Right lobe of liver (tissue), 6 donors: ENCODE results near the gene DSTYK. TPM values are rescaled to one million over a fixed set of nuclear protein-coding genes. Genes with fewer than 3 reads are reported as not detected.

Source experiments
- ATAC-seq, 4 donors: fragments of 200-7000 bp; cut with Tn5 transposase; one replicate each; pipeline ENCODE4 v1.9.1; 2020; ENCODE audit warnings: mild to moderate bottlenecking in 4 of 4, moderate library complexity in 4 of 4
- DNase-seq, 3 donors: peaks; one replicate each; pipeline ENCODE4 v3.0.0-alpha.2; 2020
- H3K27ac ChIP-seq, 3 donors: fragments of 200-600 bp; one replicate each; pipeline ENCODE4 v1.8.0; 2022
- H3K27me3 ChIP-seq, 2 donors: fragments of 200-600 bp; one replicate each; pipeline ENCODE4 v1.8.0; 2022
- H3K36me3 ChIP-seq, 4 donors: fragments of 200-600 bp; sonication (generic) in 1 of 4; one replicate each; pipeline versions ENCODE4 v1.5.1 to v1.8.0; 2017 to 2022; ENCODE audit warnings: control low read depth in 1 of 4
- H3K4me1 ChIP-seq, 4 donors: fragments of 200-600 bp; sonication (generic) in 1 of 4; one replicate each; pipeline versions ENCODE4 v1.5.1 to v1.8.0; 2017 to 2022; ENCODE audit warnings: control low read depth in 1 of 4
- H3K4me3 ChIP-seq, 3 donors: fragments of 200-600 bp; one replicate each; pipeline ENCODE4 v1.8.0; 2022
- H3K9me3 ChIP-seq, 4 donors: fragments of 200-600 bp; sonication (generic) in 1 of 4; one replicate each; pipeline versions ENCODE4 v1.5.1 to v1.8.0; 2017 to 2022; ENCODE audit warnings: control low read depth in 1 of 4
- CTCF ChIP-seq, 4 donors: fragments of 200-600 bp in 3 of 4; fragments of 450-650 bp in 1 of 4; IDR thresholded peaks; one replicate each; pipeline versions ENCODE4 v1.5.1 to v1.8.0; 2016 to 2022; ENCODE audit warnings: antibody characterized with exemption in 4 of 4, mild to moderate bottlenecking in 2 of 4
- POLR2A ChIP-seq: fragments of 450-650 bp; IDR thresholded peaks from one replicate; pipeline ENCODE4 v1.6.1; 2017; ENCODE audit warnings: antibody characterized with exemption, mild to moderate bottlenecking
- WGBS: methylation state at CpG from one replicate; pipeline ENCODE4 v1.1.6; 2018; ENCODE audit warnings: low coverage, low lambda C conversion rate; ENCODE audit not compliant: insufficient coverage; ENCODE audit errors: missing lambda C conversion rate; 5-methylcytosine and 5-hydroxymethylcytosine counted together
- intact Hi-C, 2 donors: fragments of 100-400 bp; cut with DNase I; formaldehyde crosslinking; loops; one replicate each; pipeline versions ENCODE4 v1.11.2 to v1.14.1; 2022
- long read RNA-seq: library from polyadenylated mRNA; unstranded; transcript quantifications from one replicate; pipeline ENCODE4 v2.0.0, GENCODE V29; 2019
- total RNA-seq, 6 experiments: library from RNA; depleted of rRNA in 2 of 6; stranded (reverse); fragments of >200 nt in 2 of 6; fragmentation: NEBNext Ultra II Directional in 3 of 6; extraction: Animal tissue kit (Norgen Biotek cat#: 25700) in 3 of 6; gene quantifications; one replicate each; pipeline versions ENCODE4 v1.1.0 to v1.2.4, GENCODE V29; 2016 to 2023
- donor health status: DM: no; HTN: yes; CAD: no.
- donor health status: DM: no; HTN: no; CAD: no.
- donor health status: DM: no; HTN: no; CAD: no.
- donor health status: DM: no; HTN: yes; CAD: no.
- donor health status: DM: no; HTN: yes; CAD: no.

The DSTYK gene
- 1 to 10 TPM; 2.5 to 2.9 (median 2.6) TPM for total RNA-seq
- long read RNA-seq, result 0 reads

- intact Hi-C loops, result no loop called here
- H3K4me3 ChIP-seq, result peak within 1 kb of the TSS; percentile 79 to 95 (median 94)
- peaks cover 0 to 10% (median 0%) of the 10 kb centered on the region in 4 donors for H3K4me1 ChIP-seq
- no peaks in the 10 kb centered on the region for H3K27me3 ChIP-seq
- DNase-seq (peak; percentile 95), ATAC-seq (peak; percentile 95 to 98 (median 96))
- TF ChIP-seq CTCF (IDR thresholded peaks at IDR 0.05), result no peak
- TF ChIP-seq POLR2A, result peak; percentile 87
- under 1% methylated on average over 18 of the region's 67 CpGs for WGBS
- peak within 1 kb of the TSS; percentile 90 to 92 (median 91) for H3K27ac ChIP-seq
- no peaks in the 10 kb centered on the region for H3K36me3 ChIP-seq
- no peaks in the 10 kb centered on the region for H3K9me3 ChIP-seq
Observed at GRCh38 chr1:205211169-205211838, at the start of gene DSTYK. Gene DSTYK, minus strand, starts transcription at chr1:205211702. Its CDS starts 167 bp downstream, at chr1:205211535.

- Histone ChIP-seq H3K36me3 (no peaks in the 10 kb centered on the region), H3K27me3 (no peaks in the 10 kb centered on the region), H3K9me3 (no peaks in the 10 kb centered on the region), H3K27ac (no peak overlapping the region), H3K4me1 (no peaks in the 10 kb centered on the region), H3K4me3 (no peak overlapping the region)
- intact Hi-C loops, result loop anchor here (5.0 to 10.0 kb wide), 3 partner anchors 185 to 283 kb away; no protein-coding TSS in a partner anchor
- ATAC-seq (no peak), DNase-seq (no peak)
- TF ChIP-seq POLR2A, result no peak
- no peak for TF ChIP-seq CTCF (IDR thresholded peaks at IDR 0.05)
- 0% methylated on average over 1 of the region's 1 CpG for WGBS
Observed at GRCh38 chr1:205259998-205260397, 48.5 kb upstream of the DSTYK start.

- ATAC-seq, result peak; percentile 34 to 65 (median 41)
- no peaks in the 10 kb centered on the region for H3K9me3 ChIP-seq
- intact Hi-C loops, result loop anchor here (5.0 to 10.0 kb wide), 3 partner anchors 185 to 282 kb away; no protein-coding TSS in a partner anchor
- no peak overlapping the region for H3K27ac ChIP-seq
- TF ChIP-seq POLR2A (no peak), CTCF (IDR thresholded peaks at IDR 0.05) (no peak)
- no peak for DNase-seq
- H3K36me3 ChIP-seq, result no peaks in the 10 kb centered on the region
- no peaks in the 10 kb centered on the region for H3K27me3 ChIP-seq
- H3K4me3 ChIP-seq, result no peak overlapping the region
- WGBS, result 38% methylated on average over 7 of the region's 10 CpGs
- H3K4me1 ChIP-seq, result no peaks in the 10 kb centered on the region
Observed at GRCh38 chr1:205259324-205259832, 47.9 kb upstream of the DSTYK start.

- Histone ChIP-seq H3K36me3 (no peaks in the 10 kb centered on the region), H3K4me3 (no peak overlapping the region), H3K27me3 (no peaks in the 10 kb centered on the region), H3K4me1 (no peaks in the 10 kb centered on the region), H3K27ac (no peak overlapping the region), H3K9me3 (no peaks in the 10 kb centered on the region)
- WGBS, result 81% methylated on average over 2 of the region's 8 CpGs
- no peak for ATAC-seq
- DNase-seq, result no peak
- no peak for TF ChIP-seq CTCF (IDR thresholded peaks at IDR 0.05)
- intact Hi-C loops, result loop anchor here (5.0 to 10.0 kb wide), 3 partner anchors 184 to 281 kb away; no protein-coding TSS in a partner anchor
Observed at GRCh38 chr1:205258719-205259118, 47.2 kb upstream of the DSTYK start.
